HG02884 (cell line): ENCODE measurements around the gene PARVA.

Experiments
- ATAC-seq: cut with Tn5 transposase; IDR thresholded peaks from one replicate; pipeline ENCODE4 v1.9.1; 2021; ENCODE audit warnings: mild to moderate bottlenecking, moderate library complexity; ENCODE audit not compliant: unreplicated experiment

Gene PARVA

GRCh38 chr11:12524865-12525264, 147.5 kb downstream of the PARVA start:
- ATAC-seq = no peak

GRCh38 chr11:12525466-12526055, 148.2 kb downstream of the PARVA start:
- no peak for ATAC-seq

GRCh38 chr11:12526789-12527188, 149.4 kb downstream of the PARVA start:
- no peak for ATAC-seq

- ATAC-seq = no peak
Observed at GRCh38 chr11:12528487-12528886, 151.1 kb downstream of the PARVA start.

- no peak for ATAC-seq
Observed at GRCh38 chr11:12529041-12529440, 151.7 kb downstream of the PARVA start.

GRCh38 chr11:12529793-12530192, 152.4 kb downstream of the PARVA start:
- ATAC-seq = no peak

GRCh38 chr11:12531020-12531419, 153.6 kb downstream of the PARVA start:
- ATAC-seq = no peak

GRCh38 chr11:12531681-12532080, 154.3 kb downstream of the PARVA start:
- no peak for ATAC-seq

GRCh38 chr11:12532580-12532979, 155.2 kb downstream of the PARVA start:
- ATAC-seq = no peak

- ATAC-seq = no peak
Observed at GRCh38 chr11:12534549-12534948, 157.2 kb downstream of the PARVA start.

GRCh38 chr11:12535321-12535720, 157.9 kb downstream of the PARVA start:
- no peak for ATAC-seq

- ATAC-seq = no peak
Observed at GRCh38 chr11:12536566-12536965, 159.2 kb downstream of the PARVA start.

- ATAC-seq = no peak
Observed at GRCh38 chr11:12537778-12538401, 160.5 kb downstream of the PARVA start.

- ATAC-seq = no peak
Observed at GRCh38 chr11:12538889-12539421, 161.6 kb downstream of the PARVA start.

- ATAC-seq = no peak
Observed at GRCh38 chr11:12539572-12539971, 162.2 kb downstream of the PARVA start.

- no peak for ATAC-seq
Observed at GRCh38 chr11:12540075-12540680, 162.8 kb downstream of the PARVA start.

GRCh38 chr11:12540913-12541582, 163.7 kb downstream of the PARVA start:
- no peak for ATAC-seq

GRCh38 chr11:12541583-12542151, 164.3 kb downstream of the PARVA start:
- ATAC-seq = no peak

- ATAC-seq = no peak
Observed at GRCh38 chr11:12542186-12542935, 165.0 kb downstream of the PARVA start.

GRCh38 chr11:12543596-12544415, 166.4 kb downstream of the PARVA start:
- no peak for ATAC-seq
